ENCODE data around the gene SLC51A. TPM values are rescaled to one million over a fixed set of nuclear protein-coding genes. Genes with fewer than 3 reads are reported as not detected.

Gene SLC51A
- total RNA-seq, 4 donors from 2014 or later, result not detected

- WGBS, 2 donors, result 94 to 95% methylated on average over 10 of the region's 10 CpGs
- intact Hi-C loops (cut with DNase I; ENCODE audit: low total_unique reads), result no loop called here
- no peak for TF ChIP-seq POLR2A (IDR thresholded peaks at IDR 0.05)
- TF ChIP-seq, protein P1, sequence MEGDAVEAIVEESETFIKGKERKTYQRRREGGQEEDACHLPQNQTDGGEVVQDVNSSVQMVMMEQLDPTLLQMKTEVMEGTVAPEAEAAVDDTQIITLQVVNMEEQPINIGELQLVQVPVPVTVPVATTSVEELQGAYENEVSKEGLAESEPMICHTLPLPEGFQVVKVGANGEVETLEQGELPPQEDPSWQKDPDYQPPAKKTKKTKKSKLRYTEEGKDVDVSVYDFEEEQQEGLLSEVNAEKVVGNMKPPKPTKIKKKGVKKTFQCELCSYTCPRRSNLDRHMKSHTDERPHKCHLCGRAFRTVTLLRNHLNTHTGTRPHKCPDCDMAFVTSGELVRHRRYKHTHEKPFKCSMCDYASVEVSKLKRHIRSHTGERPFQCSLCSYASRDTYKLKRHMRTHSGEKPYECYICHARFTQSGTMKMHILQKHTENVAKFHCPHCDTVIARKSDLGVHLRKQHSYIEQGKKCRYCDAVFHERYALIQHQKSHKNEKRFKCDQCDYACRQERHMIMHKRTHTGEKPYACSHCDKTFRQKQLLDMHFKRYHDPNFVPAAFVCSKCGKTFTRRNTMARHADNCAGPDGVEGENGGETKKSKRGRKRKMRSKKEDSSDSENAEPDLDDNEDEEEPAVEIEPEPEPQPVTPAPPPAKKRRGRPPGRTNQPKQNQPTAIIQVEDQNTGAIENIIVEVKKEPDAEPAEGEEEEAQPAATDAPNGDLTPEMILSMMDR (IDR thresholded peaks at IDR 0.05), result no peak
- H3K4me3 ChIP-seq (ENCODE audit: low read depth, poor library complexity, severe bottlenecking), result no peak overlapping the region
- no peak for DNase-seq (ENCODE audit: low spot score in 2 of 2)
Observed at GRCh38 chr3:196225086-196225485, 8.8 kb downstream of the SLC51A start.

- intact Hi-C loops (cut with DNase I; ENCODE audit: low total_unique reads), result no loop called here
- 87 to 88% methylated on average over 15 of the region's 15 CpGs for WGBS, 2 donors
- TF ChIP-seq, protein P1 (IDR thresholded peaks at IDR 0.05), result no peak
- no peak for TF ChIP-seq POLR2A (IDR thresholded peaks at IDR 0.05)
- DNase-seq (ENCODE audit: low spot score in 2 of 2), result no peak
- no peak overlapping the region for H3K4me3 ChIP-seq (ENCODE audit: low read depth, poor library complexity, severe bottlenecking)
Observed at GRCh38 chr3:196225763-196226364, 9.5 kb downstream of the SLC51A start.

DNA sequence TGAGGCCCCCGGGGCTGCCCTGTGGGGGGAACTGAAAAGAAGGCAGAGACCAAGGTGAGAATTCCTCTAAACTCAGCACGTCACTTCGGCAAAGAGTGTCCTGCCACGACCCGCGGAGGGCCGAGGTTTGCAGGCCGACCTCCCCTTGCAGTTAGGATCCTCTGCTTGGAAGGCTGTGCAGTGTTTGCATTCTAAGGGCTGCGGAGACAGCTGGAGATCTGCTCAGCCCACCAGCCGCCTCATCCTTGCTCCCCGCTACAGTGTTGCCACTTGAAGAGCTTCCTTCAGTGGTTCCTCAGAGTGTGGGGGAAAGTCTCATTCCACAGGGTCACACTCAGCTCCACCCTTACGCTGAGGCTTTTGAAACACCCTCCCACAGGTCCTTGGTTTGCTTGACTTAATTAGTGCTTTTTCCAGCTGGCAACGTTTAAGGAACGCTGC, 10.8 kb downstream of the SLC51A start:
- WGBS, 2 donors, result 59 to 75% methylated on average over 14 of the region's 14 CpGs
- DNase-seq (ENCODE audit: low spot score in 2 of 2), result no peak
- H3K4me3 ChIP-seq (ENCODE audit: low read depth, poor library complexity, severe bottlenecking), result no peak overlapping the region
- no peak for TF ChIP-seq POLR2A (IDR thresholded peaks at IDR 0.05)
- TF ChIP-seq, protein P1 (IDR thresholded peaks at IDR 0.05), result no peak
- intact Hi-C loops (cut with DNase I; ENCODE audit: low total_unique reads), result no loop called here

- WGBS, 2 donors, result 44 to 46% methylated on average over 21 to 22 of the region's 24 CpGs
- no peak for DNase-seq (ENCODE audit: low spot score in 2 of 2)
- no peak for TF ChIP-seq POLR2A (IDR thresholded peaks at IDR 0.05)
- TF ChIP-seq, protein P1 (IDR thresholded peaks at IDR 0.05), result no peak
- intact Hi-C loops (cut with DNase I; ENCODE audit: low total_unique reads), result no loop called here
- H3K4me3 ChIP-seq (ENCODE audit: low read depth, poor library complexity, severe bottlenecking), result no peak overlapping the region
Observed at GRCh38 chr3:196227629-196228493, 11.5 kb downstream of the SLC51A start.

GRCh38 chr3:196232154-196232881, 16.0 kb downstream of the SLC51A start:
- TF ChIP-seq POLR2A (IDR thresholded peaks at IDR 0.05), result no peak
- TF ChIP-seq, protein P1 (IDR thresholded peaks at IDR 0.05), result no peak
- WGBS, 2 donors, result 92 to 95% methylated on average over 12 of the region's 12 CpGs
- DNase-seq (ENCODE audit: low spot score in 2 of 2), result no peak
- intact Hi-C loops (cut with DNase I; ENCODE audit: low total_unique reads), result no loop called here
- no peak overlapping the region for H3K4me3 ChIP-seq (ENCODE audit: low read depth, poor library complexity, severe bottlenecking)
